GM23338 (cell line): ENCODE measurements around the gene TMEM242. TPM values are rescaled to one million over a fixed set of nuclear protein-coding genes. Genes with fewer than 3 reads are reported as not detected.

Source experiments
- ATAC-seq: fragments of 200-7000 bp; cut with Tn5 transposase; 3 replicates; pipeline ENCODE4 v1.9.1; 2020
- DNase-seq: peaks from one replicate; pipeline ENCODE4 v3.0.0-alpha.2; 2015; ENCODE audit warnings: low spot score
- H2AFZ ChIP-seq: fragments of 200-600 bp; sonication (generic); 2 replicates; pipeline ENCODE4 v1.8.0; 2016; ENCODE audit warnings: antibody characterized with exemption, mild to moderate bottlenecking, moderate library complexity
- H3F3A ChIP-seq: fragments of 200-600 bp; sonication (generic); replicated peaks from 2 replicates; pipeline ENCODE4 v1.8.0; 2017; ENCODE audit warnings: antibody characterized with exemption, mixed run types, low read depth
- H3K27ac ChIP-seq: fragments of 200-600 bp; sonication (generic); 2 replicates; pipeline ENCODE4 v1.6.1; 2016; ENCODE audit warnings: low read depth
- H3K27me3 ChIP-seq: fragments of 200-600 bp; sonication (generic); 2 replicates; pipeline ENCODE4 v1.8.0; 2016; ENCODE audit warnings: mild to moderate bottlenecking, mixed run types, moderate library complexity; ENCODE audit not compliant: insufficient read depth
- H3K36me3 ChIP-seq: fragments of 200-600 bp; sonication (generic); 2 replicates; pipeline ENCODE4 v1.8.0; 2016; ENCODE audit warnings: mild to moderate bottlenecking; ENCODE audit not compliant: insufficient read depth
- H3K4me1 ChIP-seq: fragments of 200-600 bp; sonication (generic); 2 replicates; pipeline ENCODE4 v1.8.0; 2016; ENCODE audit warnings: mild to moderate bottlenecking, moderate library complexity; ENCODE audit not compliant: insufficient read depth
- H3K4me2 ChIP-seq: fragments of 200-600 bp; sonication (generic); 2 replicates; pipeline ENCODE4 v1.7.1; 2017; ENCODE audit warnings: mixed run types
- H3K4me3 ChIP-seq: fragments of 200-600 bp; sonication (generic); 2 replicates; pipeline ENCODE4 v1.6.1; 2016; ENCODE audit warnings: mixed run types
- H3K79me2 ChIP-seq: fragments of 200-600 bp; sonication (generic); replicated peaks from 2 replicates; pipeline ENCODE4 v1.8.0; 2017; ENCODE audit warnings: mild to moderate bottlenecking; ENCODE audit not compliant: insufficient read depth
- H3K9me2 ChIP-seq: fragments of 200-600 bp; sonication (generic); 2 replicates; pipeline ENCODE4 v1.8.0; 2017; ENCODE audit not compliant: insufficient read depth
- H4K20me1 ChIP-seq: fragments of 200-600 bp; sonication (generic); replicated peaks from 2 replicates; pipeline ENCODE4 v1.8.0; 2017; ENCODE audit warnings: mild to moderate bottlenecking; ENCODE audit not compliant: insufficient read depth
- H3K27ac Mint-ChIP-seq: 2 replicates; pipeline ENCODE4 v1.8.0; 2020; ENCODE audit warnings: inconsistent platforms, mild to moderate bottlenecking, moderate library complexity, mixed read lengths
- H3K27me3 Mint-ChIP-seq: 3 replicates; pipeline ENCODE4 v1.8.0; 2022; ENCODE audit warnings: low read depth, mild to moderate bottlenecking, moderate library complexity, mixed read lengths, inconsistent platforms; ENCODE audit not compliant: insufficient read depth, poor library complexity
- H3K36me3 Mint-ChIP-seq: 3 replicates; pipeline ENCODE4 v1.8.0; 2021; ENCODE audit warnings: low read depth, mild to moderate bottlenecking, inconsistent platforms, moderate library complexity, mixed read lengths
- H3K4me1 Mint-ChIP-seq: 3 replicates; pipeline ENCODE4 v1.8.0; 2020; ENCODE audit warnings: mild to moderate bottlenecking, inconsistent platforms, mixed read lengths
- H3K4me3 Mint-ChIP-seq: 3 replicates; pipeline ENCODE4 v1.8.0; 2021; ENCODE audit warnings: moderate library complexity, mild to moderate bottlenecking, inconsistent platforms, mixed read lengths
- H3K9me3 Mint-ChIP-seq: 3 replicates; pipeline ENCODE4 v1.8.0; 2020; ENCODE audit warnings: moderate library complexity, mild to moderate bottlenecking, inconsistent platforms, mixed read lengths
- CREB1 ChIP-seq: fragments of 250-450 bp; sonication (Bioruptor Pico); IDR thresholded peaks from 2 replicates; pipeline ENCODE4 v1.5.0; 2020; ENCODE audit warnings: low read depth, mild to moderate bottlenecking, moderate library complexity
- EZH2phosphoT487 ChIP-seq: fragments of 200-600 bp; sonication (generic); IDR thresholded peaks from one replicate; pipeline ENCODE4 v1.8.1; 2018; ENCODE audit warnings: antibody characterized with exemption; ENCODE audit not compliant: unreplicated experiment
- JUNB ChIP-seq: IDR thresholded peaks from one replicate; pipeline ENCODE4 v1.6.1; 2016; ENCODE audit warnings: antibody characterized with exemption; ENCODE audit not compliant: unreplicated experiment
- NANOG ChIP-seq: IDR thresholded peaks from 2 replicates; pipeline ENCODE4 v1.6.1; 2016; ENCODE audit warnings: antibody characterized with exemption, borderline replicate concordance
- POLR2AphosphoS5 ChIP-seq: IDR thresholded peaks from 2 replicates; pipeline ENCODE4 v1.6.1; 2016; ENCODE audit warnings: antibody characterized with exemption, low read depth
- STAT1 ChIP-seq: IDR thresholded peaks from one replicate; pipeline ENCODE4 v1.6.1; 2016; ENCODE audit warnings: antibody characterized with exemption; ENCODE audit not compliant: unreplicated experiment
- ZNF114 ChIP-seq: fragments of 250-450 bp; sonication (Bioruptor Pico); IDR thresholded peaks from 2 replicates; pipeline ENCODE4 v1.5.0; 2020; ENCODE audit warnings: mild to moderate bottlenecking, moderate library complexity
- ZNF331 ChIP-seq: fragments of 250-450 bp; sonication (Bioruptor Pico); IDR thresholded peaks from 2 replicates; pipeline ENCODE4 v1.5.0; 2020; ENCODE audit warnings: low read depth, mild to moderate bottlenecking, moderate library complexity
- polyA plus RNA-seq: library from polyadenylated mRNA; unstranded; fragments of >200 nt; fragmentation: Nextera tagmentation; extraction: Ambion mirVana; gene quantifications from 2 replicates; pipeline ENCODE4 v1.2.1, GENCODE V29; 2016
- total RNA-seq: library from RNA; depleted of rRNA; stranded (reverse); fragments of >200 nt; shearing (Covaris generic); gene quantifications from 2 replicates; pipeline ENCODE4 v1.2.3, GENCODE V29; 2014
- TF ChIP-seq, protein P1 (sequence below): IDR thresholded peaks from 2 replicates; pipeline ENCODE4 v1.6.1; 2016; ENCODE audit warnings: antibody characterized with exemption
- TF ChIP-seq, protein P2 (sequence below): fragments of 250-450 bp; sonication (Bioruptor Pico); IDR thresholded peaks from 2 replicates; pipeline ENCODE4 v1.5.0; 2020; ENCODE audit warnings: mild to moderate bottlenecking, moderate library complexity

Gene TMEM242
- total and polyA plus RNA-seq, 2 experiments from 2014 or later: 3.7 to 9.7 TPM

DNA sequence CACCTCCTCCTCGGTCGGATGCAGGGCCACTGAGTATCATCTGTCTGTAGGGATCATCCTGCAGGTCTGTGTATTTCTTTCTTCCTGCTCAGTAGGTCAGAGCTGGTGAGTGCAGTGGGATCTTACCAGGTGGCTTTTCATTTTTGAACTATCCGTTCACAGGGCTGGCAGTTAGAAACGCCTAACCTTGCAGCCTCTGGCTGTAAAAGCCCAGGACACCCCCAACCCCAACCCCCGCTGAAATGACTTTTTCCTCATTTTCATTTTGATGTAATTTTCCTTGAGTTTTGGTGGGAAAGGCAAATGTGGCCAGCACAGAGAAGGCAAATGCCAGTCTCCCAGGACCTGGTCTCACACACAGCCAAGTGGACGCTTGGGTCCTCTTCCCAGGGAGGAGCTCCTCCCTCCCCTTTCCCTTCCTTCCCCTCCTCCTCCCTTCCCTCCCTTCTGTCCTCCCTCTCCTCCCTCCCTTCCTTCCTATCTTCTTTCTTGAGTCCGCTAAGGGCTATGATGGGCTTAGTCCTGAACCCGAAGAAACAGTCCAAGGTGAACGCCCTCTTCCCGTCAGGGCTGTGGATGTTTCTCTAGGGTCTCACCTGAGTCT, 36.0 kb downstream of the TMEM242 start:
- Histone ChIP-seq H3K79me2 (no peaks in the 10 kb centered on the region), H2AFZ (no peak overlapping the region), H3K27ac (no peak overlapping the region), H3K9me2 (no peaks in the 10 kb centered on the region), H3K4me2 (no peak overlapping the region), H3K4me1 (peaks cover 21% of the 10 kb centered on the region), H4K20me1 (no peaks in the 10 kb centered on the region), H3K4me3 (no peak overlapping the region), H3K27me3 (no peaks in the 10 kb centered on the region), H3K36me3 (no peaks in the 10 kb centered on the region), H3F3A (no peaks in the 10 kb centered on the region; the same call in 1 of the 2 replicates)
- Mint-ChIP-seq H3K27ac (no peak overlapping the region), H3K4me3 (no peak overlapping the region), H3K9me3 (no peaks in the 10 kb centered on the region), H3K36me3 (no peaks in the 10 kb centered on the region), H3K4me1 (peaks cover 35% of the 10 kb centered on the region), H3K27me3 (peaks cover 9% of the 10 kb centered on the region)
- ATAC-seq (peak; percentile 20), DNase-seq (no peak)
- no peak for TF ChIP-seq POLR2AphosphoS5
- no peak for TF ChIP-seq JUNB
- TF ChIP-seq, protein P1, sequence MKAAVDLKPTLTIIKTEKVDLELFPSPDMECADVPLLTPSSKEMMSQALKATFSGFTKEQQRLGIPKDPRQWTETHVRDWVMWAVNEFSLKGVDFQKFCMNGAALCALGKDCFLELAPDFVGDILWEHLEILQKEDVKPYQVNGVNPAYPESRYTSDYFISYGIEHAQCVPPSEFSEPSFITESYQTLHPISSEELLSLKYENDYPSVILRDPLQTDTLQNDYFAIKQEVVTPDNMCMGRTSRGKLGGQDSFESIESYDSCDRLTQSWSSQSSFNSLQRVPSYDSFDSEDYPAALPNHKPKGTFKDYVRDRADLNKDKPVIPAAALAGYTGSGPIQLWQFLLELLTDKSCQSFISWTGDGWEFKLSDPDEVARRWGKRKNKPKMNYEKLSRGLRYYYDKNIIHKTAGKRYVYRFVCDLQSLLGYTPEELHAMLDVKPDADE: no peak
- TF ChIP-seq CREB1 (CRISPR knock-in tag): no peak
- TF ChIP-seq STAT1: no peak
- TF ChIP-seq ZNF331 (CRISPR knock-in tag): no peak

DNA sequence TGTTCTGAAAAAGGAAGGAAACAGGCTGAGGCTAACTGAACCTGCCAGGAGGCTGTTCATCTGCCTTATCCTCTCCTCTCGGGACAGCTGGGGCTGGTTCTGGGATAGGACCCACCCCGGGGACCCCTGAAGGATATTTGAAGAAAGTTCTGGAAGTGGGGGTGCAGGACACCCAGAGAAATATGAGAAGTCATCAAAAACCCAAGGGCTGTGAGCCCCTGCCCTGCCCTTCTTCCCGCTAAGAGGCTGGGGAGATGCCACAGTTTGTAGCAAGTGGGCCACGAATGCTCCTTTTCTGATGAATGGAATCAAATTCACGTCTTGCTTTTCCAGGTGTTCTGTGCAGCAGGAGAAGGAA, 37.9 kb downstream of the TMEM242 start:
- Histone ChIP-seq H3K36me3 (no peaks in the 10 kb centered on the region), H3F3A (no peaks in the 10 kb centered on the region; the same call in 1 of the 2 replicates), H3K9me2 (no peaks in the 10 kb centered on the region), H3K4me3 (no peak overlapping the region), H3K79me2 (no peaks in the 10 kb centered on the region), H3K27me3 (no peaks in the 10 kb centered on the region), H4K20me1 (no peaks in the 10 kb centered on the region), H3K4me1 (0 out of 2 replicates have a peak, but pooled peaks cover 5% of the 10 kb centered on the region), H3K4me2 (no peak overlapping the region), H3K27ac (no peak overlapping the region), H2AFZ (no peak overlapping the region)
- H3K9me3 Mint-ChIP-seq: no peaks in the 10 kb centered on the region
- H3K36me3 Mint-ChIP-seq: no peaks in the 10 kb centered on the region
- DNase-seq: no peak
- ATAC-seq: no peak
- H3K27ac Mint-ChIP-seq: no peak overlapping the region
- H3K27me3 Mint-ChIP-seq: peaks cover 11% of the 10 kb centered on the region
- H3K4me1 Mint-ChIP-seq: peaks cover 19% of the 10 kb centered on the region
- no peak overlapping the region for H3K4me3 Mint-ChIP-seq
- TF ChIP-seq, protein P2, sequence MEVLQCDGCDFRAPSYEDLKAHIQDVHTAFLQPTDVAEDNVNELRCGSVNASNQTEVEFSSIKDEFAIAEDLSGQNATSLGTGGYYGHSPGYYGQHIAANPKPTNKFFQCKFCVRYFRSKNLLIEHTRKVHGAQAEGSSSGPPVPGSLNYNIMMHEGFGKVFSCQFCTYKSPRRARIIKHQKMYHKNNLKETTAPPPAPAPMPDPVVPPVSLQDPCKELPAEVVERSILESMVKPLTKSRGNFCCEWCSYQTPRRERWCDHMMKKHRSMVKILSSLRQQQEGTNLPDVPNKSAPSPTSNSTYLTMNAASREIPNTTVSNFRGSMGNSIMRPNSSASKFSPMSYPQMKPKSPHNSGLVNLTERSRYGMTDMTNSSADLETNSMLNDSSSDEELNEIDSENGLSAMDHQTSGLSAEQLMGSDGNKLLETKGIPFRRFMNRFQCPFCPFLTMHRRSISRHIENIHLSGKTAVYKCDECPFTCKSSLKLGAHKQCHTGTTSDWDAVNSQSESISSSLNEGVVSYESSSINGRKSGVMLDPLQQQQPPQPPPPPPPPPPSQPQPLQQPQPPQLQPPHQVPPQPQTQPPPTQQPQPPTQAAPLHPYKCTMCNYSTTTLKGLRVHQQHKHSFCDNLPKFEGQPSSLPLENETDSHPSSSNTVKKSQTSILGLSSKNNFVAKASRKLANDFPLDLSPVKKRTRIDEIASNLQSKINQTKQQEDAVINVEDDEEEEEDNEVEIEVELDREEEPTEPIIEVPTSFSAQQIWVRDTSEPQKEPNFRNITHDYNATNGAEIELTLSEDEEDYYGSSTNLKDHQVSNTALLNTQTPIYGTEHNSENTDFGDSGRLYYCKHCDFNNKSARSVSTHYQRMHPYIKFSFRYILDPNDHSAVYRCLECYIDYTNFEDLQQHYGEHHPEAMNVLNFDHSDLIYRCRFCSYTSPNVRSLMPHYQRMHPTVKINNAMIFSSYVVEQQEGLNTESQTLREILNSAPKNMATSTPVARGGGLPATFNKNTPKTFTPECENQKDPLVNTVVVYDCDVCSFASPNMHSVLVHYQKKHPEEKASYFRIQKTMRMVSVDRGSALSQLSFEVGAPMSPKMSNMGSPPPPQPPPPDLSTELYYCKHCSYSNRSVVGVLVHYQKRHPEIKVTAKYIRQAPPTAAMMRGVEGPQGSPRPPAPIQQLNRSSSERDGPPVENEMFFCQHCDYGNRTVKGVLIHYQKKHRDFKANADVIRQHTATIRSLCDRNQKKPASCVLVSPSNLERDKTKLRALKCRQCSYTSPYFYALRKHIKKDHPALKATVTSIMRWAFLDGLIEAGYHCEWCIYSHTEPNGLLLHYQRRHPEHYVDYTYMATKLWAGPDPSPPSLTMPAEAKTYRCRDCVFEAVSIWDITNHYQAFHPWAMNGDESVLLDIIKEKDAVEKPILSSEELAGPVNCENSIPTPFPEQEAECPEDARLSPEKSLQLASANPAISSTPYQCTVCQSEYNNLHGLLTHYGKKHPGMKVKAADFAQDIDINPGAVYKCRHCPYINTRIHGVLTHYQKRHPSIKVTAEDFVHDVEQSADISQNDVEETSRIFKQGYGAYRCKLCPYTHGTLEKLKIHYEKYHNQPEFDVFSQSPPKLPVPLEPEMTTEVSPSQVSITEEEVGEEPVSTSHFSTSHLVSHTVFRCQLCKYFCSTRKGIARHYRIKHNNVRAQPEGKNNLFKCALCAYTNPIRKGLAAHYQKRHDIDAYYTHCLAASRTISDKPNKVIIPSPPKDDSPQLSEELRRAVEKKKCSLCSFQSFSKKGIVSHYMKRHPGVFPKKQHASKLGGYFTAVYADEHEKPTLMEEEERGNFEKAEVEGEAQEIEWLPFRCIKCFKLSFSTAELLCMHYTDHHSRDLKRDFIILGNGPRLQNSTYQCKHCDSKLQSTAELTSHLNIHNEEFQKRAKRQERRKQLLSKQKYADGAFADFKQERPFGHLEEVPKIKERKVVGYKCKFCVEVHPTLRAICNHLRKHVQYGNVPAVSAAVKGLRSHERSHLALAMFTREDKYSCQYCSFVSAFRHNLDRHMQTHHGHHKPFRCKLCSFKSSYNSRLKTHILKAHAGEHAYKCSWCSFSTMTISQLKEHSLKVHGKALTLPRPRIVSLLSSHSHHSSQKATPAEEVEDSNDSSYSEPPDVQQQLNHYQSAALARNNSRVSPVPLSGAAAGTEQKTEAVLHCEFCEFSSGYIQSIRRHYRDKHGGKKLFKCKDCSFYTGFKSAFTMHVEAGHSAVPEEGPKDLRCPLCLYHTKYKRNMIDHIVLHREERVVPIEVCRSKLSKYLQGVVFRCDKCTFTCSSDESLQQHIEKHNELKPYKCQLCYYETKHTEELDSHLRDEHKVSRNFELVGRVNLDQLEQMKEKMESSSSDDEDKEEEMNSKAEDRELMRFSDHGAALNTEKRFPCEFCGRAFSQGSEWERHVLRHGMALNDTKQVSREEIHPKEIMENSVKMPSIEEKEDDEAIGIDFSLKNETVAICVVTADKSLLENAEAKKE (CRISPR knock-in tag): no peak
- TF ChIP-seq ZNF114 (CRISPR knock-in tag): no peak
- no peak for TF ChIP-seq CREB1 (CRISPR knock-in tag)
- TF ChIP-seq STAT1: no peak
- TF ChIP-seq, protein P1: no peak
- TF ChIP-seq ZNF331 (CRISPR knock-in tag): no peak
- no peak for TF ChIP-seq EZH2phosphoT487
- TF ChIP-seq JUNB: no peak
- no peak for TF ChIP-seq NANOG
